Lung (tissue), 12 donors: ENCODE results near the gene TDP2. TPM values are rescaled to one million over a fixed set of nuclear protein-coding genes. Genes with fewer than 3 reads are reported as not detected.
A peak's percentile ranks its signal among the peaks of the same experiment; 100 is the strongest.
"Not testable (repeated sequence)": the region's sequence is repeated elsewhere in the genome, so short reads cannot be mapped to it uniquely, and the experiment has no call there.

Experiments used
- ATAC-seq: fragments of 200-7000 bp; cut with Tn5 transposase; one replicate; pipeline ENCODE4 v1.9.1; 2020; ENCODE audit warnings: moderate number of reproducible peaks; ENCODE audit not compliant: insufficient read depth, low FRiP score
- DNase-seq, 3 donors: peaks; one replicate each; pipeline ENCODE4 v3.0.0-alpha.2; 2013 to 2017
- H3K27ac ChIP-seq, 2 donors: one replicate each; pipeline ENCODE4 v1.5.1; 2013; ENCODE audit warnings: mild to moderate bottlenecking in 2 of 2, moderate library complexity in 2 of 2, control low read depth in 1 of 2, inconsistent platforms in 1 of 2, low read depth in 1 of 2, low read length in 1 of 2
- H3K27me3 ChIP-seq, 3 donors: one replicate each; pipeline ENCODE4 v1.5.1; 2013; ENCODE audit warnings: low read length in 2 of 3; ENCODE audit not compliant: control insufficient read depth in 3 of 3, insufficient read depth in 3 of 3
- H3K36me3 ChIP-seq, 4 donors: one replicate each; pipeline ENCODE4 v1.5.1; 2013; ENCODE audit warnings: low read length in 4 of 4, mild to moderate bottlenecking in 1 of 4, moderate library complexity in 1 of 4; ENCODE audit not compliant: control insufficient read depth in 4 of 4, insufficient read depth in 4 of 4
- H3K4me1 ChIP-seq, 5 donors: one replicate each; pipeline ENCODE4 v1.5.1; 2013; ENCODE audit warnings: low read length in 5 of 5, mild to moderate bottlenecking in 2 of 5, moderate library complexity in 1 of 5; ENCODE audit not compliant: control insufficient read depth in 5 of 5, insufficient read depth in 5 of 5
- H3K4me3 ChIP-seq: one replicate; pipeline ENCODE4 v1.5.1; 2013; ENCODE audit warnings: mild to moderate bottlenecking, control low read depth, moderate library complexity
- H3K9ac ChIP-seq, 2 donors: one replicate each; pipeline ENCODE4 v1.5.1; 2013; ENCODE audit warnings: low read length in 2 of 2, control low read depth in 1 of 2; ENCODE audit not compliant: insufficient read depth in 1 of 2
- H3K9me3 ChIP-seq, 4 donors: one replicate each; pipeline ENCODE4 v1.5.1; 2013; ENCODE audit warnings: low read length in 3 of 4, mild to moderate bottlenecking in 1 of 4, moderate library complexity in 1 of 4; ENCODE audit not compliant: control insufficient read depth in 4 of 4, insufficient read depth in 3 of 4
- WGBS, 2 donors: extraction: QIAGEN DNeasy Blood & Tissue Kit; methylation state at CpG; one replicate each; pipeline ENCODE4 v1.1.7; 2013; 5-methylcytosine and 5-hydroxymethylcytosine counted together
- polyA plus RNA-seq, 2 donors: library from polyadenylated mRNA; stranded (reverse); fragments of 200-250 nt; gene quantifications; one replicate each; pipeline ENCODE4 v1.2.1, GENCODE V29; 2013
- total RNA-seq, 2 donors: library from RNA; depleted of rRNA in 1 of 2; stranded (reverse); fragments of >200 nt in 1 of 2; gene quantifications; one replicate each; pipeline ENCODE4 v1.2.1, GENCODE V29; 2014 to 2021
- TF ChIP-seq, protein P1 (sequence below): IDR thresholded peaks from 2 replicates; pipeline ENCODE4 v1.5.1; 2012; ENCODE audit warnings: mild to moderate bottlenecking; ENCODE audit errors: control extremely low read depth, extremely low read depth
- donor health status: control.
- donor health status: control.
- donor health status: Bipolar disorder and iron deficiency.
- donor health status: healthy.
- donor health status: DM: yes; HTN: yes; CAD: no.

The TDP2 gene
- total and polyA plus RNA-seq, 4 donors: 36.8 to 56.8 (median 41.8) TPM

DNA sequence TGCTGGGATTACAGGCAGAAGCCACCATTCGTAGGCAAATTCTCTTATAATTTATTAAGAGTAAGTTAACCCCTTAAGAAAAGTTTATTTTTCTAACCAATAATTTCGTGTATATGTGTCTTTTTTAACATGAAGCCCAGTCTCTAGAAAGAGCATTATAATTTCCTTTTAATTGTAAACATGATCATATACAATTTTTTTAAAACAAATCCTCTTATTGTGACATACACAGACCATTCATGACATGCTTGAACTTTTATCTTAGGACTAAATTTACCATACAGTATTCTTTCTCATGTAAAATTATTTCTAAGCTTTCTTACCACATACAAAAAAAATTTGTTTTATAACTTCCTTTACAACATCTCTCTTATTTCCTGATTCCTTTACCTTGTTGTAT, 6.9 kb upstream of the TDP2 start:
- Histone ChIP-seq H3K9me3 (peaks cover 0 to 10% (median 0%) of the 10 kb centered on the region in 4 donors), H3K27ac (no peak overlapping the region), H3K36me3 (peaks cover 0 to 2% (median 0%) of the 10 kb centered on the region in 4 donors), H3K4me1 (no peaks in the 10 kb centered on the region), H3K4me3 (no peak overlapping the region), H3K27me3 (no peaks in the 10 kb centered on the region), H3K9ac (no peak overlapping the region)
- no peak for ATAC-seq
- no peak for DNase-seq
- 83 to 91% methylated on average over 2 of the region's 2 CpGs for WGBS, 2 donors
- TF ChIP-seq, protein P1, sequence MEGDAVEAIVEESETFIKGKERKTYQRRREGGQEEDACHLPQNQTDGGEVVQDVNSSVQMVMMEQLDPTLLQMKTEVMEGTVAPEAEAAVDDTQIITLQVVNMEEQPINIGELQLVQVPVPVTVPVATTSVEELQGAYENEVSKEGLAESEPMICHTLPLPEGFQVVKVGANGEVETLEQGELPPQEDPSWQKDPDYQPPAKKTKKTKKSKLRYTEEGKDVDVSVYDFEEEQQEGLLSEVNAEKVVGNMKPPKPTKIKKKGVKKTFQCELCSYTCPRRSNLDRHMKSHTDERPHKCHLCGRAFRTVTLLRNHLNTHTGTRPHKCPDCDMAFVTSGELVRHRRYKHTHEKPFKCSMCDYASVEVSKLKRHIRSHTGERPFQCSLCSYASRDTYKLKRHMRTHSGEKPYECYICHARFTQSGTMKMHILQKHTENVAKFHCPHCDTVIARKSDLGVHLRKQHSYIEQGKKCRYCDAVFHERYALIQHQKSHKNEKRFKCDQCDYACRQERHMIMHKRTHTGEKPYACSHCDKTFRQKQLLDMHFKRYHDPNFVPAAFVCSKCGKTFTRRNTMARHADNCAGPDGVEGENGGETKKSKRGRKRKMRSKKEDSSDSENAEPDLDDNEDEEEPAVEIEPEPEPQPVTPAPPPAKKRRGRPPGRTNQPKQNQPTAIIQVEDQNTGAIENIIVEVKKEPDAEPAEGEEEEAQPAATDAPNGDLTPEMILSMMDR: no peak

DNA sequence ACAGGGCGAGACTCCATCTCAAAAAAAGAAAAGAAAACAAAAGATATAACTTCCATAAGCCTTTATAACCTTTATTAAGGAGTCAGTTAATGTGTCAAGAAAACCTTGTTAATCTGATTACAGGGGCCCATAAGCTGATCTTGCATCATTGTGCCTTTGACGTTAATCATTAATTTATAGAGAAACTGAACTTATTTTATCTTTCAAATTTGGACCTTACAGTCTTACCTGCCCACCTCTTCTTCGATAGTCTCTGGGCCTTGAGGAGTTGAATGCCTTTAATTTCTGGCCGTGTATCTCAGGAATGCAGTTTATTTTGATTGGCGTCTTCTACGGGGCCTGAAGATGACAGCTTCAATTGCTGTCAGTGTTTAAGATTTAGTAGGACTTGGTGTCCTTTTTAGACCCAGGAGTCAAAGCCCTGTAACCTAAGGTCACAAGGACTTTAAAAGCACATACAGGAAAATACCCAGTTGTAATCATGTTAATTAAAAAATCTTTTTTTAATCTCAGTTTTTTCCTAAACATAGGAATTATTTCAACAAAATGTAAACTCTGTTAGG, 6.0 kb upstream of the TDP2 start:
- Histone ChIP-seq H3K36me3 (peaks cover 0 to 2% (median 0%) of the 10 kb centered on the region in 4 donors), H3K9me3 (peaks cover 0 to 10% (median 0%) of the 10 kb centered on the region in 4 donors), H3K27ac (no peak overlapping the region), H3K4me3 (no peak overlapping the region), H3K27me3 (no peaks in the 10 kb centered on the region), H3K4me1 (peaks cover 0 to 5% (median 3%) of the 10 kb centered on the region in 5 donors), H3K9ac (no peak overlapping the region)
- ATAC-seq: no peak
- no peak for DNase-seq
- 93 to 94% methylated on average over 6 of the region's 6 CpGs for WGBS, 2 donors
- TF ChIP-seq, protein P1: no peak

DNA sequence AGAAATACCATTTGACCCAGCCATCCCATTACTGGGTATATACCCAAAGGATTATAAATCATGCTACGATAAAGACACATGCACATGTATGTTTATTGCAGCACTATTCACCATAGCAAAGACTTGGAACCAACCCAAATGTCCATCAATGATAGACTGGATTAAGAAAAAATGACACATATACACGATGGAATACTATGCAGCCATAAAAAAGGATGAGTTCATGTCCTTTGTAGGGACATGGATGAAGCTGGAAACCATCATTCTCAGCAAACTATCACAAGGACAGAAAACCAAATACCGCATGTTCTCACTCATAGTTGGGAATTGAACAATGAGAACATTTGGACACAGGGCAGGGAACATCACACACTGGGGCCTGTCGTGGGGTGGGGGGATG, 4.4 kb upstream of the TDP2 start:
- H3K9ac ChIP-seq, H3K27ac ChIP-seq, H3K27me3 ChIP-seq, DNase-seq, H3K36me3 ChIP-seq, ATAC-seq, H3K4me3 ChIP-seq, H3K4me1 ChIP-seq: not testable (repeated sequence)
- 94 to 97% methylated on average over 4 of the region's 4 CpGs for WGBS, 2 donors
- H3K9me3 ChIP-seq: peaks cover 0 to 10% (median 0%) of the 10 kb centered on the region in 4 donors

DNA sequence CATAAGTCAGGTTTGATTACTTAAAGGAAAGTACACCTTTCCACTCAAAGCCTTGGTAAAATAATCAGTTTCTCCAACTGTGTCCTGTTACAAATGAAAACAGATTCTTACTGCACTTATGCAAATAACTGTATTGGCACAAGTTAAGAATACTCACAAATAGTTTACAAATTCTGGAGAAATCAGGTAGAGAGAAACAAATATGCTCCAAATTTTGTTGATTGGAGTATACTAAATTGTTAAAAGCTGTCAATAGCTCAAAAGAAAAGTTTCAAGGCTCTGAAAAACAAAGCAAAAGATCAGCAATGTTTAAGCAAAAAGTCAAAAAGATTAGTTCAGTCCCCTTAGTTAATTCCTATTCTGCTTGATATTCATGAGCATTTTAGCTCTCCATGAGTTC, 3.8 kb upstream of the TDP2 start:
- not testable (repeated sequence) for H3K27ac ChIP-seq, H3K36me3 ChIP-seq, ATAC-seq, H3K9ac ChIP-seq, H3K27me3 ChIP-seq, H3K4me3 ChIP-seq
- peaks cover 0 to 14% (median 3%) of the 10 kb centered on the region in 5 donors for H3K4me1 ChIP-seq
- H3K9me3 ChIP-seq: peaks cover 0 to 10% (median 0%) of the 10 kb centered on the region in 4 donors
- peak in 1 of 3 donors; percentile 12 for DNase-seq
